Neuron (in vitro differentiated cells): ENCODE results near the gene TRIM47.
A peak's percentile ranks its signal among the peaks of the same experiment; 100 is the strongest.

Experiments
- H2AFZ ChIP-seq: one replicate; pipeline ENCODE4 v1.6.1; 2013; ENCODE audit warnings: low read depth, mild to moderate bottlenecking, inconsistent platforms, low read length, moderate library complexity
- H3K27me3 ChIP-seq: one replicate; pipeline ENCODE4 v1.6.1; 2013; ENCODE audit warnings: low read length; ENCODE audit not compliant: insufficient read depth
- H3K36me3 ChIP-seq: one replicate; pipeline ENCODE4 v1.6.1; 2013; ENCODE audit warnings: low read length; ENCODE audit not compliant: insufficient read depth
- H3K4me1 ChIP-seq: one replicate; pipeline ENCODE4 v1.6.1; 2013; ENCODE audit warnings: low read length; ENCODE audit not compliant: insufficient read depth
- H3K4me3 ChIP-seq: 2 replicates; pipeline ENCODE4 v1.5.1; 2013; ENCODE audit warnings: mild to moderate bottlenecking, low read length, moderate library complexity
- H3K9me3 ChIP-seq: one replicate; pipeline ENCODE4 v1.6.1; 2013; ENCODE audit warnings: low read length

TRIM47 gene

DNA sequence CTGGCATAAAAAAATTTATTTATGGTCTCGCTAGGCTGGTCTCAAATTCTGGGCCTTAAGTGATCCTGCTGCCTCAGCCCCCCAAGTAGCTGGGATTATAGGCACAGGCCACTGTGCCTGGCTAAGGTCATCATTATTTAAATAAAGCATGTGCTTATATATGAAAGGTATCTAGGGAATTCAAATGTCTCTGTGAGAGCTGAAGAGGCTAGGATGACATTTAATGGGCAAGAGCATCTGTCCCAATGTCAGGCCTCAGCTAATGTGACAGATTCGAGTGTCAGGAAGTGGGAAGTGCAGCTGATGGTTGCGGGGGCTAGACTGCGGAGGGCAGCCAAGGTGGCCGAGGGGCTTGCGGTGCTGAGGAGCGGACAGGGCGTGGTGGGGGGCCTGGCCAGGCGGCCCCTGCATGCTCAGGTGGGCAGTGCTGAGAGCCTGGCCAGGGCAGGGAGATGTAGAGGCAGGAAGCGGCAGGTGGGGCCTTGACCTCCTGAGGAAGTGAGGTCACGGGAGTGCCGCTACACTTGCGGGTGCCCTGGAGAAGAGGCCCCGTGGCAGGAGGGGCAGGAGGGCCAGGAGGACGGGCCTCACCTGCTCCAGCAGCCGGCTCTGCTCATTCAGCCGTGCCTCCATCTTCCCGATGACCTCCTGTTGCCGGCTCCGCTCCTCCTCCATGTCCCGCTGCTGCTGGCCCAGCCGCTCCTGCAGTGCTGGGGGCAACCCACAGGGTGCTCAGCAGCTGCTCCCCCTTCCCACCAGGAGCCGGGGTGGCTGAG is 38.9 kb upstream of the TRIM47 start:
- Histone ChIP-seq H3K9me3 (no peaks in the 10 kb centered on the region), H3K36me3 (peaks cover 10% of the 10 kb centered on the region), H3K27me3 (no peaks in the 10 kb centered on the region), H2AFZ (no peak overlapping the region), H3K4me1 (no peaks in the 10 kb centered on the region), H3K4me3 (no peak overlapping the region)

DNA sequence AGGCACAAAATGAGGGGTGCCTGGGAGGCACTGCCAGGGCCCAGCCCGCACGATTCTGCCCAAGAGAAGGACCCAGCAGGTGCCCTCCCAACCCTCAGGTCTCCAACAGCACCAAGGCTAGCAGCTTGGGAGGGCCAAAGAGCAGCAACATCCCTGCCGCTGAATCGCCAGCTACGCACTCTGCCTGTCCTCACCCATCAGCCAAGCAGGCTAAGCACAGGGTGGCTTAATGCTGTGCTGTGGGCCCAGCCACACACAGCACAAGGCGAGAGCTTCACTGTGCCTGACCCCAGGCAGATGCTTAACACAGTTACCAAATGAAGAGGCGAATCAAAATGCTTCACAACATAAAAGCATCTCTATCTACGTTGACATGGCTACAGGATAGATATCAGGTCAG is 36.9 kb upstream of the TRIM47 start:
- no peaks in the 10 kb centered on the region for H3K9me3 ChIP-seq
- H3K4me3 ChIP-seq: no peak overlapping the region
- no peaks in the 10 kb centered on the region for H3K4me1 ChIP-seq
- no peaks in the 10 kb centered on the region for H3K27me3 ChIP-seq
- H2AFZ ChIP-seq: no peak overlapping the region
- H3K36me3 ChIP-seq: peaks cover 14% of the 10 kb centered on the region

DNA sequence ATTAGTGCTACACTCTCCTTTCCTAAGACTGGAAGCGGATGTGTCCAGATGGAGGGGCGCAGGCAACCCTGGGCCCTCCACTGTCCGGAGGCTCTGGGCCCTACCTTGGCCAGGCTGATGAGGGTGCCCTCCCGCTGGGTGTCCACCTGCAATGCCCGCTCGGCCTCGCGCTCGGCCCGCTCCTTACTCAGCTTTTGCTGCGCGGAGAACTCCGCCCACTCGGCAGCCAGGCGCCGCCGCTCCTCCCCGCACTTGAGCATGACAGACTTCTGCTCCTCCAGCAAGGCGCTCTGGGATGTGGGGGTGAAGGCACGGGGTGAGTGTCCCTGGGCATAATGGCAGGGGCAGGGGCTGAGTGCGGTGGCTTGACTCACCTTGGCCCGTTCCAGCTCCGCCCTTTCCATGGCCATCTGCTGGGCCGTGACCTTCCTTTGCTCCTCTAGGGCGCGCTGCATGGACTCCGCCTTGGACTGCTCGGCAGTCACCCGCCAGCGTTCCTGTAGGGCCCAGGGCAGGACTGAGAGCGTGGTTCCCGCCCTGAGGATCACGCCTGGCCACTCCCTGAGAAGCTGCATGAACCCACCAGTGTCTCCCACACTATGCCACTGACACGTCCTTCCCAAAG is 36.4 kb upstream of the TRIM47 start:
- Histone ChIP-seq H3K4me1 (no peaks in the 10 kb centered on the region), H3K36me3 (peaks cover 14% of the 10 kb centered on the region), H2AFZ (no peak overlapping the region), H3K4me3 (no peak overlapping the region), H3K9me3 (no peaks in the 10 kb centered on the region), H3K27me3 (no peaks in the 10 kb centered on the region)

DNA sequence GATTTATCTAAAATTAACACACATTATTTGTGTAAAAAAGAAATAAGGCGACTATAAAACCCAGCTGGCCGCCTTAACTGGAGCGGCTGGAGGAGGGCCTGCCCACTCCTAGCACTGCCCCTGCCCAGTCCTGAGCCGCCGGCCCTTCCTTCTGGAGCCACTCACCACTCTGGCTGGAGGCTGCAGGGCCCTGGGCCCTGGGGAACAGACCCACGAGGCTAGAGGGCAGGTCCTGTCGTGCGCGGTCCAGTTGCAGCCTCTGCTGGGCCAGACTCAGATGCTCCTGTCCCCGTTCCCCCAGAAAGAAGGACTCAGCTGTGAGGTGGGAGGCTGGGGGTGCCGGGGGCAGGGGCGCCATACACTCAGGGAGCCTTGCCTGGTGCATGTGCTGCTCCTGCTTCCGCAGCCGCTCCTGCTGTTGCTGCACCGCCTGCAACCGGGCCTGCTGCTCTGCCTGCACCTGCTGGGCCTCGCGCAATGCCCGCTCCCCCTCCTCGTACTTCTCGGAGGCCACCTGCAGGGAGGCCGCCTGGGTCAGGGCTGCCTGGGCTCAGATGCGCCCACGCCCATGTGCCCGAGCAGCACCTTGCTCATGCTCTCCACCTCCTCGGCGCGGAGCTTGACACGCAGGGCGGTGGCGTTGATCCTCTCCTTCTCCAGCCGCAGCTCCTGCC is 35.3 kb upstream of the TRIM47 start:
- H3K4me3 ChIP-seq: no peak overlapping the region
- H3K36me3 ChIP-seq: peaks cover 14% of the 10 kb centered on the region
- no peaks in the 10 kb centered on the region for H3K27me3 ChIP-seq
- H3K9me3 ChIP-seq: no peaks in the 10 kb centered on the region
- no peak overlapping the region for H2AFZ ChIP-seq
- H3K4me1 ChIP-seq: no peaks in the 10 kb centered on the region

DNA sequence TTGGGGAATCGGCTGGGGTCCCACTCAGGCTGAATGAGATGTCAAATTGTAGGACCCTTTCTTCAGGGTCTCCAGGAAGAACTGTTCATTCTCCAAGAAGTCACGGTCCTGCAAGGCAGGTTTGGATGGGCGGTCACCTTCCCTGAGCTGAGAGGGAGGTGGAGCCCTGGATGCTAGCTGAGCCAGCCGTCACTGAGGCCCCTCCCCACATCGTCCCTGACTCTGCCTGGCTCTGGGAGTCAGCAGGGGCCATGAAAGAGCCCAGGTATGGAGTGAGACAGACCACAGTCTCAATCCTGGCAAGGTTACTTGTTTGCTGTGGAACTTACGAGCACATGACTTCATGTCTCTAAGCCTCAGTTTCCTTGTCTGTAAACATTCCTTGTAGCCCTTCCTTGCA is 32.3 kb upstream of the TRIM47 start:
- H3K27me3 ChIP-seq: no peaks in the 10 kb centered on the region

DNA sequence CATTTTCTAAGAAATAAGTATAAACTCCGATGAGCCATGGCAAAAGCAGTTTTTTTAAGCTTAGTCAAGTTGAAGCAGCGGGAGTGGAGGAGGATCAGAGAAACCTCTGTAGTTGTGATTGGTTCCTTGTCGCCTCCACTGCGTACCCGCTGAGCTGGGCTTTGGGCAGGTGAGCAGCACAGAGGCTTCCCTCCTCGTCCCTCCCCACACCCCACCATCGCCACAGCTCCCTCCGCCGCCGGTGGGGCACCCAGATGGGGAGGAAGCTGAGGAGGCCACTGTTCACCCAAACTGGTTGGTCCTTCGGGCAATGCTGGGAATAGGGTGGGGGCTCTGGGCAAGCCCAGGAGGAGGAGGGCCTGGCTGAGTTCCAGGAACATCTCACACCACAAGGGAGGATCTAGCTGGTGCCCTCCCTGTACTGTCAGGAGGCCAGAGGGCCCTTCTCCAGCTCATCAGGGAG is 31.5 kb upstream of the TRIM47 start:
- H3K27me3 ChIP-seq: no peaks in the 10 kb centered on the region
- H3K36me3 ChIP-seq: peaks cover 10% of the 10 kb centered on the region
- H3K9me3 ChIP-seq: no peaks in the 10 kb centered on the region
- H3K4me3 ChIP-seq: no peak overlapping the region
- H2AFZ ChIP-seq: no peak overlapping the region
- H3K4me1 ChIP-seq: no peaks in the 10 kb centered on the region

More for the DNA sequence above, 32.3 kb upstream of the TRIM47 start:
- Histone ChIP-seq H3K4me3 (no peak overlapping the region), H3K9me3 (no peaks in the 10 kb centered on the region), H3K4me1 (no peaks in the 10 kb centered on the region), H2AFZ (no peak overlapping the region), H3K36me3 (peaks cover 10% of the 10 kb centered on the region)

DNA sequence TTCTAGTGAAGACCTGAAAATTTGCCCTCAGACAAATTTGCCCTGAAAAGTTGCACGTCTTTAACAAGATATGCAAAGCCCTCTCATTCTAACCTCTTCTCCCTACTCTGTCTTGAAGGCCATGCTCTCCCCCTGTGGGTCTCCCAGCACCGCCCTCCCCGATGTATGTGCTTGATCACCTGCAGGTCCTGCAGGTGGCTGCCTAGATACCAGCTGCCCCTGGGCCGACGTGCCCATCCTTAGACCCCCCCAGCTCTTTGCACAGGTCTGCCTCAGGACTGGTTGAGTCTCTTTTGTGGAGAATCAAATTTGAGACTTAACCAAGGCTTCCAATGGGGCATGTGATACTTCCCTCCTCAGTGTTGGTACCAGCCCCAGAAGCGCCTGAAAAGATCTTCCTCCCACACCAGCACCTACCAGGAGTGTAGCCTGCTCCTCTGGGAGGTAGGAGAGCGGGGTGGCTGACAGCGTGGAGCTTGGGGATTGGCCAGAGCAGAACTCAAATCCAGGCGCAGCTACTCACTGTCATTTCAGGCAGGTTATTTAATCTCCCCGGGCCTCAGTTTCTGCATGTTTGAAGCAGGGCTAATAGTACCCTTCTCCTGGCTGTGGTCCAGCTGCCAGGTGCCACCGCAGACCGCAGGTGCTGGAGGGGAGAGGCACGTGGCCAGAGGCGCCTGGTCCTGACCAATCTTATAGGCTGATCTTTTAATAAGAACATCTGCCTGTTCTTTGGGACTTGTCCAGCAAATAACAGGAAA is 30.9 kb upstream of the TRIM47 start:
- Histone ChIP-seq H3K36me3 (peaks cover 7% of the 10 kb centered on the region), H3K4me1 (no peaks in the 10 kb centered on the region), H2AFZ (no peak overlapping the region), H3K9me3 (no peaks in the 10 kb centered on the region), H3K27me3 (no peaks in the 10 kb centered on the region), H3K4me3 (no peak overlapping the region)

DNA sequence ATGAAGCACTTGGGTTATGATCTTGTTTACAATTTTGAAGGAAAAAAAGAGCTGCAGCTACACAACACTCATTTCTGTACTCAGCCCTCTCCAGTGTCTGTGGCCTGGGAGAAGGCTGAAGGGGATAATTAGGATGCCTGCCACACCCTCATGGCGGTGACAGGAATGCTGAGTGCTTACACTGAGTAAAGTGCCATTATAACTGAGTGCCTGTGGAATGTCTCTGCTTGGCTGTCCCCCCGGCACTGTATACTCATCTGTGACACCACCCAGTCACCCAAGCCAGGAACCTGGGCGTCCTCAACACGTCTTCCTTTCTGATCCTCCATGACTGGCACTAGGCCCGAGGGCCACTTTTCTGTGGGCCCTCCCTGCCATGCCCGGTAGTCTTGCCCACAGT is 29.8 kb upstream of the TRIM47 start:
- no peak overlapping the region for H3K4me3 ChIP-seq
- H2AFZ ChIP-seq: no peak overlapping the region
- H3K36me3 ChIP-seq: peaks cover 4% of the 10 kb centered on the region
- no peaks in the 10 kb centered on the region for H3K27me3 ChIP-seq
- peaks cover 2% of the 10 kb centered on the region for H3K4me1 ChIP-seq
- H3K9me3 ChIP-seq: no peaks in the 10 kb centered on the region

DNA sequence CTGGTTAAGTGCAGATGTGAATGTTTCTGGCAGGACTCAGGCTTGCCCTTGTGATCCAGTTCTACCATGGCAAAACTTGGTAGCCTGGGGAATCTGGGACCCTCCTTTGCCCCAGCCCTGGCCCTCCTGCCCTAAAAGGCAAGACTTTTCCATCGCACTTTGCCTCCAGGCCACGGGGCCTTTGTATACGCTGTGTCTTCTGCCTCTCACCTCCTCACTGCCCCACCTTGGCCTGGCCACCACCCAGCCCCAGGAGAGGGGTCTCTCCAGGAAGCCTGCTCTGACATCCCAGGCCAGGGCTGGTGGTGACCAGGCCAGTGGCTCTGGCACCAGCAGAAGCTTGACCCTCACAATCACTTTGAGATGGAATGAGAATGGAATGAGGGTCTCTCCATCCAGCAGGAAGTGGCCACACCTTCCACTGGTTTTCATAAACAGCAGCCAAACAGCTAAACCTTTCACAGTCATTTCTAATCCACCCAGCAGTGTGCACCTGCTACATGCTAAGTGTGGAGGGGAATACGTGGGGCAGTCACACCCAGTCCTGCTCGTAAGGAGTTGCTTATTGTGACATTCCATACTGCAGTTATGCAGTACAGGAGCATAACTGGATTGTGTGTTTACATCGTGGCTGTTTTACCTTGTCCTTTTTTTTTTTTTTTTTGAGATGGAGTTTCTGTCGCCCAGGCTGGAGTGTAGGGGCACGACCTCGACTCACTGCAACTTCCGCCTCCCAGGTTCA is 27.9 kb upstream of the TRIM47 start:
- Histone ChIP-seq H3K4me1 (peaks cover 2% of the 10 kb centered on the region), H2AFZ (no peak overlapping the region), H3K27me3 (no peaks in the 10 kb centered on the region), H3K36me3 (peaks cover 14% of the 10 kb centered on the region), H3K4me3 (no peak overlapping the region), H3K9me3 (no peaks in the 10 kb centered on the region)

DNA sequence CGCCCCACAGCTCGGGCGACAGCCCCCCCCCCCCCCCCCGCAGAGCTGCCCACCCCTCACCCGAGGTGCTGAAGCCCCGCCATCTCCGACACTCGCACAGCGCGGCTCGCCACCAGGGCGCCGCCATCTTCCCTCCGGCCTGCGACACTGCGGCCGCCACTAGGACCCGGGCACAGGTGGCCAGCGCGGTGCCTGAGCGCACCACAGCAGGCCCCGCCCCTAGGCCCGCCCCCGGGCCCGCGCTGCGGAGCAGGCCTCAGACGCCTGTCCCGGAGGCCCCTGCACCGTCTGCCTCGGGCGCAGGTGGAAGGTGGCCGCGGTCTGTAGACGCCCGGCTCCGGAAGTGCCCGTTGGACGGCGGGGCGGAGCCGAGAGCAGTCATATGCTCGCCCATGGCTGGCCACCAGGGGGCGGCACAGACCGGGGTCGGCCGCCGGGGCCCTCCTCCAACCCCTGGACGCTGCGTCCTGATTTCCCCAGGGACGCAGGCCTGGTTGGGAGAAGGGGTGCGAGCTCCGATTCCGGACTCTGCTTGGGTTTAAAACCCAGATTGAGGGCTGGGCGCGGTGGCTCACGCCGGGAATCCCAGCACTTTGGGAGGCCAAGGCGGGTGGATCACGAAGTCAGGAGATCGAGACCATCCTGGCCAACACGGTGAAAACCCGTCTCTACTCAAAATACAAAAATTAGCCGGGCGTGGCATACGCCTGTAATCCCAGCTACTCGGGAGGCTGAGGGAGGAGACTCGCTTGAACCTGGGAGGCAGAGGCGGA is 26.6 kb upstream of the TRIM47 start, which contains the start of gene MRPL38:
TSS of gene MRPL38 (minus strand) at position 136 of the 773 bp plus-strand sequence. CDS start at position 127, 9 bp downstream.
- Histone ChIP-seq H2AFZ (peak within 1 kb of the TSS; percentile 32), H3K4me3 (peak within 1 kb of the TSS; percentile 68), H3K36me3 (peaks cover 16% of the 10 kb centered on the region), H3K9me3 (no peaks in the 10 kb centered on the region), H3K27me3 (no peaks in the 10 kb centered on the region), H3K4me1 (peaks cover 2% of the 10 kb centered on the region)

DNA sequence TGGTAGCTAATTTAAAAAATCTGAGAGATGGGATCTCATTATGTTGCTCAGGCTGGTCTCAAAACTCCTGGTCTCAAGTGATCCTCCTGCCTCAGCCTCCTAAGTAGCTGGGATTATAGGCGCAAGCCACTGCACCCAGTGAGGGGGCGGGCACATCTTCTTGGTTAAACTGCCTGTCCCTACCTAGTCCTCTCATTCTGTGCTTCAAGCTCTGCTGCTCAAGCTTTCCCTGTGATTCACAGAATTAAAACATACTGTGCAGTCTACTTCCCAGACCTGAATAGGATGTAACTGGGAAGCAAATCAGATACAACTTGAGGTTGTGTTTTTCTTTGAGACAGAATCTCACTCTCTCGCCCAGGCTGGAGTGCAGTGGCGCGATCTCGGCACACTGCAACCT is 24.0 kb upstream of the TRIM47 start:
- Histone ChIP-seq H3K27me3 (no peaks in the 10 kb centered on the region), H3K36me3 (peaks cover 38% of the 10 kb centered on the region)

DNA sequence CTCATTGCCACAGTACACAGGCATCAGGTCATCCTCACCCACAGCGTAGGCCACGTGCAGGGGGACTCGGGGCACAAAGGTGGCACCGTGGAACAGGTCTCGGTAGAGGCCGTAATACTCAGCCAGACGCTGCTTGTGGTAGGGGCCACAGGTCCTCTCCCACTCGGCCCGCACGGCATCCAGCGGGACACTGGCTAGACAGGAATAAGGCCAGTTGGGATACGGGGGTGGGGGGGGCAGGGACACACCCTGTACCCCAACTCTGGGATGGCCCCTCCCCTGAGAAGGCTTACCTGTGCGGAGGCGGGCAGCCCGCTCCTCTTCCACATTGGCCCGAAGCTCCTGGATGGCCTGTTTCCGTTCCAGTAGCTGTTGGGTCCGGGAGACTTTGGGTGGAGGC is 23.3 kb upstream of the TRIM47 start:
- Histone ChIP-seq H3K27me3 (no peaks in the 10 kb centered on the region), H3K9me3 (no peaks in the 10 kb centered on the region), H3K4me3 (no peak overlapping the region), H3K4me1 (peaks cover 2% of the 10 kb centered on the region), H2AFZ (no peak overlapping the region), H3K36me3 (peaks cover 41% of the 10 kb centered on the region)

More for the DNA sequence above, 24.0 kb upstream of the TRIM47 start:
- H3K4me3 ChIP-seq: no peak overlapping the region
- no peak overlapping the region for H2AFZ ChIP-seq
- peaks cover 2% of the 10 kb centered on the region for H3K4me1 ChIP-seq
- no peaks in the 10 kb centered on the region for H3K9me3 ChIP-seq
